GM23338 (cell line): Measurements from ENCODE around the gene JMJD7. TPM values are rescaled to one million over a fixed set of nuclear protein-coding genes. Genes with fewer than 3 reads are reported as not detected.

Experiments used
- ATAC-seq: fragments of 200-7000 bp; cut with Tn5 transposase; 3 replicates; pipeline ENCODE4 v1.9.1; 2020
- DNase-seq: peaks from one replicate; pipeline ENCODE4 v3.0.0-alpha.2; 2015; ENCODE audit warnings: low spot score
- H2AFZ ChIP-seq: fragments of 200-600 bp; sonication (generic); 2 replicates; pipeline ENCODE4 v1.8.0; 2016; ENCODE audit warnings: antibody characterized with exemption, mild to moderate bottlenecking, moderate library complexity
- H3F3A ChIP-seq: fragments of 200-600 bp; sonication (generic); replicated peaks from 2 replicates; pipeline ENCODE4 v1.8.0; 2017; ENCODE audit warnings: antibody characterized with exemption, mixed run types, low read depth
- H3K27ac ChIP-seq: fragments of 200-600 bp; sonication (generic); 2 replicates; pipeline ENCODE4 v1.6.1; 2016; ENCODE audit warnings: low read depth
- H3K27me3 ChIP-seq: fragments of 200-600 bp; sonication (generic); 2 replicates; pipeline ENCODE4 v1.8.0; 2016; ENCODE audit warnings: mild to moderate bottlenecking, mixed run types, moderate library complexity; ENCODE audit not compliant: insufficient read depth
- H3K36me3 ChIP-seq: fragments of 200-600 bp; sonication (generic); 2 replicates; pipeline ENCODE4 v1.8.0; 2016; ENCODE audit warnings: mild to moderate bottlenecking; ENCODE audit not compliant: insufficient read depth
- H3K4me1 ChIP-seq: fragments of 200-600 bp; sonication (generic); 2 replicates; pipeline ENCODE4 v1.8.0; 2016; ENCODE audit warnings: mild to moderate bottlenecking, moderate library complexity; ENCODE audit not compliant: insufficient read depth
- H3K4me2 ChIP-seq: fragments of 200-600 bp; sonication (generic); 2 replicates; pipeline ENCODE4 v1.7.1; 2017; ENCODE audit warnings: mixed run types
- H3K4me3 ChIP-seq: fragments of 200-600 bp; sonication (generic); 2 replicates; pipeline ENCODE4 v1.6.1; 2016; ENCODE audit warnings: mixed run types
- H3K79me2 ChIP-seq: fragments of 200-600 bp; sonication (generic); replicated peaks from 2 replicates; pipeline ENCODE4 v1.8.0; 2017; ENCODE audit warnings: mild to moderate bottlenecking; ENCODE audit not compliant: insufficient read depth
- H3K9me2 ChIP-seq: fragments of 200-600 bp; sonication (generic); 2 replicates; pipeline ENCODE4 v1.8.0; 2017; ENCODE audit not compliant: insufficient read depth
- H4K20me1 ChIP-seq: fragments of 200-600 bp; sonication (generic); replicated peaks from 2 replicates; pipeline ENCODE4 v1.8.0; 2017; ENCODE audit warnings: mild to moderate bottlenecking; ENCODE audit not compliant: insufficient read depth
- H3K27ac Mint-ChIP-seq: 2 replicates; pipeline ENCODE4 v1.8.0; 2020; ENCODE audit warnings: inconsistent platforms, mild to moderate bottlenecking, moderate library complexity, mixed read lengths
- H3K27me3 Mint-ChIP-seq: 3 replicates; pipeline ENCODE4 v1.8.0; 2022; ENCODE audit warnings: low read depth, mild to moderate bottlenecking, moderate library complexity, mixed read lengths, inconsistent platforms; ENCODE audit not compliant: insufficient read depth, poor library complexity
- H3K36me3 Mint-ChIP-seq: 3 replicates; pipeline ENCODE4 v1.8.0; 2021; ENCODE audit warnings: low read depth, mild to moderate bottlenecking, inconsistent platforms, moderate library complexity, mixed read lengths
- H3K4me1 Mint-ChIP-seq: 3 replicates; pipeline ENCODE4 v1.8.0; 2020; ENCODE audit warnings: mild to moderate bottlenecking, inconsistent platforms, mixed read lengths
- H3K4me3 Mint-ChIP-seq: 3 replicates; pipeline ENCODE4 v1.8.0; 2021; ENCODE audit warnings: moderate library complexity, mild to moderate bottlenecking, inconsistent platforms, mixed read lengths
- H3K9me3 Mint-ChIP-seq: 3 replicates; pipeline ENCODE4 v1.8.0; 2020; ENCODE audit warnings: moderate library complexity, mild to moderate bottlenecking, inconsistent platforms, mixed read lengths
- CREB1 ChIP-seq: fragments of 250-450 bp; sonication (Bioruptor Pico); IDR thresholded peaks from 2 replicates; pipeline ENCODE4 v1.5.0; 2020; ENCODE audit warnings: low read depth, mild to moderate bottlenecking, moderate library complexity
- EZH2phosphoT487 ChIP-seq: fragments of 200-600 bp; sonication (generic); IDR thresholded peaks from one replicate; pipeline ENCODE4 v1.8.1; 2018; ENCODE audit warnings: antibody characterized with exemption; ENCODE audit not compliant: unreplicated experiment
- JUNB ChIP-seq: IDR thresholded peaks from one replicate; pipeline ENCODE4 v1.6.1; 2016; ENCODE audit warnings: antibody characterized with exemption; ENCODE audit not compliant: unreplicated experiment
- NANOG ChIP-seq: IDR thresholded peaks from 2 replicates; pipeline ENCODE4 v1.6.1; 2016; ENCODE audit warnings: antibody characterized with exemption, borderline replicate concordance
- STAT1 ChIP-seq: IDR thresholded peaks from one replicate; pipeline ENCODE4 v1.6.1; 2016; ENCODE audit warnings: antibody characterized with exemption; ENCODE audit not compliant: unreplicated experiment
- ZNF114 ChIP-seq: fragments of 250-450 bp; sonication (Bioruptor Pico); IDR thresholded peaks from 2 replicates; pipeline ENCODE4 v1.5.0; 2020; ENCODE audit warnings: mild to moderate bottlenecking, moderate library complexity
- polyA plus RNA-seq: library from polyadenylated mRNA; unstranded; fragments of >200 nt; fragmentation: Nextera tagmentation; extraction: Ambion mirVana; gene quantifications from 2 replicates; pipeline ENCODE4 v1.2.1, GENCODE V29; 2016
- total RNA-seq: library from RNA; depleted of rRNA; stranded (reverse); fragments of >200 nt; shearing (Covaris generic); gene quantifications from 2 replicates; pipeline ENCODE4 v1.2.3, GENCODE V29; 2014
- TF ChIP-seq, protein P1 (sequence below): fragments of 250-450 bp; sonication (Bioruptor Pico); IDR thresholded peaks from 2 replicates; pipeline ENCODE4 v1.5.0; 2020; ENCODE audit warnings: mild to moderate bottlenecking, moderate library complexity
- TF ChIP-seq, protein P2 (sequence below): IDR thresholded peaks from 2 replicates; pipeline ENCODE4 v1.6.1; 2016; ENCODE audit warnings: antibody characterized with exemption

The JMJD7 gene
- total and polyA plus RNA-seq, 2 experiments from 2014 or later, result 8.5 to 9.2 TPM

DNA sequence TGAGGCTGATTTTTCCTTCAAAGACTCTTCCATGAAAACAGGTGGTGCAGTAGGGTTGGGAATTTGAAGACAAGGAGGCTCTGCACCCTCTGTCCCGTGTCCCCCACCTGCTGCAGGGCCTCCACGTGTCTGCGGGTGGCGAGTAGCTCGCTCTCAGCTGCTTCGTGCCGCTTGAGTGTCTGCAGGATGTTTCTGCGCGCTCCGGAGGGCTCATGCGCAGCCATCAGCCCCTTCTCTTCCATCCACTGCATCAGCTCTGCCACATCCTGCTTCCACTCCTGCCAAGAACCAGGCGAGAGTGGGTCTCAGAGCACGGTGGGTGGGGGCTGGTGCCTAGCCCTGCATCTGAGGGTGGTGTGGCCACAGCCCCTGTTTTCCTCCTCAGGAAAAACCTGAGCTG is 48.1 kb downstream of the JMJD7 start:
- Histone ChIP-seq H2AFZ (no peak overlapping the region), H3K27ac (no peak overlapping the region), H3K4me3 (no peak overlapping the region), H3K4me2 (no peak overlapping the region), H3K9me2 (no peaks in the 10 kb centered on the region), H3K36me3 (no peaks in the 10 kb centered on the region), H3K27me3 (peaks cover 9% of the 10 kb centered on the region), H3K4me1 (no peaks in the 10 kb centered on the region), H3F3A (no peaks in the 10 kb centered on the region), H4K20me1 (no peaks in the 10 kb centered on the region), H3K79me2 (no peaks in the 10 kb centered on the region)
- ATAC-seq, result no peak
- peaks cover 21% of the 10 kb centered on the region for H3K27me3 Mint-ChIP-seq
- no peak for DNase-seq
- no peaks in the 10 kb centered on the region for H3K4me1 Mint-ChIP-seq
- no peaks in the 10 kb centered on the region for H3K9me3 Mint-ChIP-seq
- H3K27ac Mint-ChIP-seq, result no peak overlapping the region; the same call in 1 of the 2 replicates
- no peak for TF ChIP-seq EZH2phosphoT487
- TF ChIP-seq ZNF114 (CRISPR knock-in tag), result no peak
- no peak for TF ChIP-seq STAT1
- no peak for TF ChIP-seq JUNB
- TF ChIP-seq CREB1 (CRISPR knock-in tag), result no peak
- TF ChIP-seq, protein P1, sequence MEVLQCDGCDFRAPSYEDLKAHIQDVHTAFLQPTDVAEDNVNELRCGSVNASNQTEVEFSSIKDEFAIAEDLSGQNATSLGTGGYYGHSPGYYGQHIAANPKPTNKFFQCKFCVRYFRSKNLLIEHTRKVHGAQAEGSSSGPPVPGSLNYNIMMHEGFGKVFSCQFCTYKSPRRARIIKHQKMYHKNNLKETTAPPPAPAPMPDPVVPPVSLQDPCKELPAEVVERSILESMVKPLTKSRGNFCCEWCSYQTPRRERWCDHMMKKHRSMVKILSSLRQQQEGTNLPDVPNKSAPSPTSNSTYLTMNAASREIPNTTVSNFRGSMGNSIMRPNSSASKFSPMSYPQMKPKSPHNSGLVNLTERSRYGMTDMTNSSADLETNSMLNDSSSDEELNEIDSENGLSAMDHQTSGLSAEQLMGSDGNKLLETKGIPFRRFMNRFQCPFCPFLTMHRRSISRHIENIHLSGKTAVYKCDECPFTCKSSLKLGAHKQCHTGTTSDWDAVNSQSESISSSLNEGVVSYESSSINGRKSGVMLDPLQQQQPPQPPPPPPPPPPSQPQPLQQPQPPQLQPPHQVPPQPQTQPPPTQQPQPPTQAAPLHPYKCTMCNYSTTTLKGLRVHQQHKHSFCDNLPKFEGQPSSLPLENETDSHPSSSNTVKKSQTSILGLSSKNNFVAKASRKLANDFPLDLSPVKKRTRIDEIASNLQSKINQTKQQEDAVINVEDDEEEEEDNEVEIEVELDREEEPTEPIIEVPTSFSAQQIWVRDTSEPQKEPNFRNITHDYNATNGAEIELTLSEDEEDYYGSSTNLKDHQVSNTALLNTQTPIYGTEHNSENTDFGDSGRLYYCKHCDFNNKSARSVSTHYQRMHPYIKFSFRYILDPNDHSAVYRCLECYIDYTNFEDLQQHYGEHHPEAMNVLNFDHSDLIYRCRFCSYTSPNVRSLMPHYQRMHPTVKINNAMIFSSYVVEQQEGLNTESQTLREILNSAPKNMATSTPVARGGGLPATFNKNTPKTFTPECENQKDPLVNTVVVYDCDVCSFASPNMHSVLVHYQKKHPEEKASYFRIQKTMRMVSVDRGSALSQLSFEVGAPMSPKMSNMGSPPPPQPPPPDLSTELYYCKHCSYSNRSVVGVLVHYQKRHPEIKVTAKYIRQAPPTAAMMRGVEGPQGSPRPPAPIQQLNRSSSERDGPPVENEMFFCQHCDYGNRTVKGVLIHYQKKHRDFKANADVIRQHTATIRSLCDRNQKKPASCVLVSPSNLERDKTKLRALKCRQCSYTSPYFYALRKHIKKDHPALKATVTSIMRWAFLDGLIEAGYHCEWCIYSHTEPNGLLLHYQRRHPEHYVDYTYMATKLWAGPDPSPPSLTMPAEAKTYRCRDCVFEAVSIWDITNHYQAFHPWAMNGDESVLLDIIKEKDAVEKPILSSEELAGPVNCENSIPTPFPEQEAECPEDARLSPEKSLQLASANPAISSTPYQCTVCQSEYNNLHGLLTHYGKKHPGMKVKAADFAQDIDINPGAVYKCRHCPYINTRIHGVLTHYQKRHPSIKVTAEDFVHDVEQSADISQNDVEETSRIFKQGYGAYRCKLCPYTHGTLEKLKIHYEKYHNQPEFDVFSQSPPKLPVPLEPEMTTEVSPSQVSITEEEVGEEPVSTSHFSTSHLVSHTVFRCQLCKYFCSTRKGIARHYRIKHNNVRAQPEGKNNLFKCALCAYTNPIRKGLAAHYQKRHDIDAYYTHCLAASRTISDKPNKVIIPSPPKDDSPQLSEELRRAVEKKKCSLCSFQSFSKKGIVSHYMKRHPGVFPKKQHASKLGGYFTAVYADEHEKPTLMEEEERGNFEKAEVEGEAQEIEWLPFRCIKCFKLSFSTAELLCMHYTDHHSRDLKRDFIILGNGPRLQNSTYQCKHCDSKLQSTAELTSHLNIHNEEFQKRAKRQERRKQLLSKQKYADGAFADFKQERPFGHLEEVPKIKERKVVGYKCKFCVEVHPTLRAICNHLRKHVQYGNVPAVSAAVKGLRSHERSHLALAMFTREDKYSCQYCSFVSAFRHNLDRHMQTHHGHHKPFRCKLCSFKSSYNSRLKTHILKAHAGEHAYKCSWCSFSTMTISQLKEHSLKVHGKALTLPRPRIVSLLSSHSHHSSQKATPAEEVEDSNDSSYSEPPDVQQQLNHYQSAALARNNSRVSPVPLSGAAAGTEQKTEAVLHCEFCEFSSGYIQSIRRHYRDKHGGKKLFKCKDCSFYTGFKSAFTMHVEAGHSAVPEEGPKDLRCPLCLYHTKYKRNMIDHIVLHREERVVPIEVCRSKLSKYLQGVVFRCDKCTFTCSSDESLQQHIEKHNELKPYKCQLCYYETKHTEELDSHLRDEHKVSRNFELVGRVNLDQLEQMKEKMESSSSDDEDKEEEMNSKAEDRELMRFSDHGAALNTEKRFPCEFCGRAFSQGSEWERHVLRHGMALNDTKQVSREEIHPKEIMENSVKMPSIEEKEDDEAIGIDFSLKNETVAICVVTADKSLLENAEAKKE (CRISPR knock-in tag), result no peak
- no peak for TF ChIP-seq NANOG
- TF ChIP-seq, protein P2, sequence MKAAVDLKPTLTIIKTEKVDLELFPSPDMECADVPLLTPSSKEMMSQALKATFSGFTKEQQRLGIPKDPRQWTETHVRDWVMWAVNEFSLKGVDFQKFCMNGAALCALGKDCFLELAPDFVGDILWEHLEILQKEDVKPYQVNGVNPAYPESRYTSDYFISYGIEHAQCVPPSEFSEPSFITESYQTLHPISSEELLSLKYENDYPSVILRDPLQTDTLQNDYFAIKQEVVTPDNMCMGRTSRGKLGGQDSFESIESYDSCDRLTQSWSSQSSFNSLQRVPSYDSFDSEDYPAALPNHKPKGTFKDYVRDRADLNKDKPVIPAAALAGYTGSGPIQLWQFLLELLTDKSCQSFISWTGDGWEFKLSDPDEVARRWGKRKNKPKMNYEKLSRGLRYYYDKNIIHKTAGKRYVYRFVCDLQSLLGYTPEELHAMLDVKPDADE, result no peak
- H3K4me3 Mint-ChIP-seq, result no peak overlapping the region
- no peaks in the 10 kb centered on the region; the same call in 2 of the 3 replicates for H3K36me3 Mint-ChIP-seq
